GM18951 (cell line): Measurements from ENCODE around the gene ESRP2.

Experiments used
- POLR2A ChIP-seq: IDR thresholded peaks from 4 replicates; pipeline ENCODE4 v1.6.1; 2011; ENCODE audit warnings: mild to moderate bottlenecking; ENCODE audit not compliant: insufficient read length, insufficient read depth; ENCODE audit errors: extremely low read depth
- in situ Hi-C: fragments of 300-500 bp; cut with MboI; formaldehyde crosslinking; loops from one replicate; pipeline ENCODE4 v1.12.0; 2022; ENCODE audit warnings: low sequenced_read_pairs, mixed read lengths, inconsistent platforms; ENCODE audit not compliant: unreplicated experiment

ESRP2 gene

DNA sequence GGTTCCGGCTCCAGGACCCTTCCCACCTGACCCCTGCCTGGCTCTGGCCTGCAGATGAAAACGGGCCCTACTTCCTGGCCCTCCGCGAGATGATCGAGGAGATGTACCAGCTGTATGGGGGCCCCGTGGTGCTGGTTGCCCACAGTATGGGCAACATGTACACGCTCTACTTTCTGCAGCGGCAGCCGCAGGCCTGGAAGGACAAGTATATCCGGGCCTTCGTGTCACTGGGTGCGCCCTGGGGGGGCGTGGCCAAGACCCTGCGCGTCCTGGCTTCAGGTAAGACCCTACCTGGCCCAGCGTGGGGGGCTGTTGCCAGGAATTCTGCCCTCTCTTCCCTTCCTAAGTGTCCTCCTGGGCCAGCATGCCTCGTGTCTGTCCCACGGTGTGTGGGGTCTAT, 19.8 kb upstream of the ESRP2 start:
- TF ChIP-seq POLR2A = no peak

DNA sequence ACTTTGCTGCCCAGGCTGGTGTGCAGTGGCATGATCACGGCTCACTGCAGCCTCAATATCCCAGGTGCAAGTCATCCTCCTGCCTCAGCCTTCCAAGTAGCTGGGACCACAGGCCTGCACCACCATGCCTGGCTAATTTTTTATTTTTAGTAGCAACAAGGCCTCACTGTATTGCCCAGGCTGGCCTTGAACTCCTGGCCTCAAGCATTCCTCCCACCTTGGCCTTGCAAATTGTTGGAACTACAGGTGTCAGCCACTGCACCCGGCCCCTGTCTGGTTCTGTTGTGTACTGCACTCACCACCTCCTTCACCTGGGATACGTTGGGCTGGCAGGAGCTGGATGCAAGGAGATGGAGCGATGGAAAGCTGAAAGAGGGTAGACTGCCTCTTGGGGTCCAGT, 17.8 kb upstream of the ESRP2 start:
- no peak for TF ChIP-seq POLR2A
- in situ Hi-C loops = no loop called here

More for the DNA sequence above, 19.8 kb upstream of the ESRP2 start:
- in situ Hi-C loops = no loop called here

DNA sequence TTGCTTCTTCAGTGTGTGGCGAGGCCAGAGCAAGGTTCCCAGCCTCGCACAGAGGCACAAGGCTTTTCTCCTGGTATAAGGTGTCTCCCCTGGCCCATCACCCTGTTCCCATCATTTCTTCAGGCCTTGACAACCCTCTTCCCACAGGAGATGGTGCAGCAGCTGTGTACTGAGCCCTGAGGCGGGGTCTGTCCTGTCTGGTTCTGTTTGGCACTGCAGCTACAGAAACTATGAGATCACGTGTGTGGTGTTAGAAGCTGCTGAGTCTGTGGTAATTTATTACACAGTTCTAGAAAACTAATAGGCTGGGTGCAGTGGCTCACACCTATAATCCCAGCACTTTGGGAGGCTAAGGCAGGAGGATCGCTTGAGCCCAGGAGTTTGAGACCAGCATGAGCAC, 16.5 kb upstream of the ESRP2 start:
- TF ChIP-seq POLR2A = no peak
- in situ Hi-C loops = no loop called here

DNA sequence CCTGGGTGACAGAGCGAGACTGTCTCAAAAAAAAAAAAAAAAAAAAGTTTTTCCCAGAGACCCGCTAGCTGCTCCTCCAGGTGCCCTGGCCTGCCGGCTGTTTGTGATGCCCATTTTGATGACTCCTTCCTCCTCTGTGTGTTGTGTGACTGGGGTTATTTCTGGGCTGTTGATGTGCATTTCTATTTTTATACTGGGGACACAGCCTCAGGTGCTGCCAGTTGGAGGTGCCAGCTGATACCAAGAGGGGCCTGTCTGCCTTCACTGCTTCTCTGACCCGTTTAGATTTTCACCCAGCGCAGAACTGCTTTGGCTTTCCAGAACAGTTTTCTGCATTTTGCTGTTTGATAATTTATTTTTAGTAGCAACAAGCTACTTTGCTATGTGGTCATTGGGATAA, 15.9 kb upstream of the ESRP2 start:
- no peak for TF ChIP-seq POLR2A
- in situ Hi-C loops = no loop called here

DNA sequence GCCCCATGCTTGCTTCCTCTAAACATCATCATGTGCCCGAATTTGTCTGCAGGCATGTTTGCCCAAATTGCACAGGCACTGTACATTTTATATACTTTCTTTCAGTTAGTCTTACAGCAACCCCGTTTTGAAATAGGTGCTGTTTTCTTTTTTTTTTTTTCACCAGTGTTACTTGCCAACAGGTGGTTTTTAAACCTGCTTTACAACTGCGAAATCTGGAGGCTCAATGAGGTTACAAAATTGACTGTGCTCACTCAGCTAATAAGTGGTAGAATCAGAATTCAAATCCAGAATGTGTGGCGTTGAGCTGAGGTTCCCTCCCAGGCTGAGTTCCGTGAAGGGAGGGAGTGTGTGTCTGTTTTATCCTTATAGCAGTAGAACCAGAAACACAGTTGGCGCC, 15.0 kb upstream of the ESRP2 start:
- in situ Hi-C loops = no loop called here
- no peak for TF ChIP-seq POLR2A

DNA sequence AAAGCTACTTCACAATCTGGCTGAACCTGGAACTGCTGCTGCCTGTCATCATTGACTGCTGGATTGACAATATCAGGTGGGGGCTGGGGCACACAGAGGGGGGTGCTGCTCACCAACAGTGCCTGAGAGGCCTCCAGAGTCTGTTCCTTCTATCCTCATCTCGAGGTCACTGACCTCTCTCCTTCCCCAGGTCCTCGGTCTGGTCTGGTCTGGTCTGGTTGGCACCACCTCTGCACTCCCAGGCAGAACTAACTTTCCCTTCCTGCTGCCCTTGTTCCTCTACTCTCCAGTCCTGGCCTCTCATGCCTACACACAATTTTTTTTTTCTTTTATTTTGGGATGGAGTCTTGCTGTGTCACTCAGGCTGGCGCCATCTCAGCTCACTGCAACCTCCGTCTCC, 13.4 kb upstream of the ESRP2 start:
- no peak for TF ChIP-seq POLR2A
- in situ Hi-C loops = no loop called here

DNA sequence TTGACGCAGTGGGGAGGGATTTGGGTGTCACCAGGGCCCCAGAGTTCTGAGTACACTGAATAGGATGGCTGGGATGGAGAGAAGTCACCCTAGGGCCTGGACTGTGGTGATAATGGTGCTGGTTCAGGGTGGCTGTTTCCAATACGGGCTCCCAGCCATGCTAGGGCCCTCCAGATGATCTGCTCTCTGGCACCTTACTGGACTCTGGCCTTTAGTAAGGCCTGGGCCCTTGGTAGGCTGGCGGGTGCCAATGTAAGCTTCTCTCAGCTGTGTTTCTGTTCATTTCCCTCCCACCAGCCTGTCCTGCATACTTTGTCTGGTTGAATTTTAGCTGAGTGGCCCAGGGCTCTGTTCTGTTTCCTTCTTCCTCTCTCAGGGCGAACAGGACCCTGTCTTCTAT, 12.0 kb upstream of the ESRP2 start:
- TF ChIP-seq POLR2A = no peak
- in situ Hi-C loops = no loop called here

DNA sequence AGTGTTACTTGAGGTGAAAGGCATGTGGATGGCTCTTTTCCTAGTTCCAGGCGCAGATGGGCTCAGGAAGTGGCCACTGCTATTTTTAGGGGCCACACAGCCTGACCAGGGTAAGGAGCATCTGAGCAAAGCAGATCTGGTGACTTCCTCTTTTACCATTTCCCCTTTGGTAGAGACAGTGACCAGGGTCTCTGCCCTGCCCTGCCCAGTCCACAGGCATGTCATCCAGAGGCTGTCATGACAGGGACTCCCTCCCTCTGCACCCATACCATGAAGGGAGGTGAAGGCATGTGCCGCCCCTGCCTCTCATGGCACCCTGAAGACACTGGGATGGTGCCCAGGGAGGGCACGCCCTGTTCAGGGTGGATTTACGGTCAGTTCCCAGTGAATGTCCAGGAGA, 11.5 kb upstream of the ESRP2 start:
- in situ Hi-C loops = no loop called here

DNA sequence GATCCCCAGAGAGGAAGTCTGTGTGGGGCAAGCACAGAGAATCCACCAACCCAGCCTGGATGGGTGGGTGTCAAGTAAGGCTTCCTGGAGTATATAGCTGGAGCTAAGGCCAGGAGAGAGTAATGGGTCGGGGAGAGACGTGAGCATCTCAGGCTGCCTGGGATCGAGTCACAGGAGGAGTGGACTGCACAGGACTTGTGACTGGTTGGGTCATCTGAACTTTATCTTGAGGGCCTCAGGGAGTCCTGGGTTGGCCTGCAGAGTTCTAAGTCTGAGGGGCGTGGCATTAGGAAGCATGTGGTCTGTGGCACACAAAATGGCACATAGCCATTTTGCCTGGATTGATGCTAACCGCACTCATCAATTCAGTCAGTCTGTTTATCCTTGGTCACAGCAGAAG, 10.7 kb upstream of the ESRP2 start:
- in situ Hi-C loops = no loop called here
- TF ChIP-seq POLR2A = no peak

More for the DNA sequence above, 11.5 kb upstream of the ESRP2 start:
- TF ChIP-seq POLR2A = no peak

DNA sequence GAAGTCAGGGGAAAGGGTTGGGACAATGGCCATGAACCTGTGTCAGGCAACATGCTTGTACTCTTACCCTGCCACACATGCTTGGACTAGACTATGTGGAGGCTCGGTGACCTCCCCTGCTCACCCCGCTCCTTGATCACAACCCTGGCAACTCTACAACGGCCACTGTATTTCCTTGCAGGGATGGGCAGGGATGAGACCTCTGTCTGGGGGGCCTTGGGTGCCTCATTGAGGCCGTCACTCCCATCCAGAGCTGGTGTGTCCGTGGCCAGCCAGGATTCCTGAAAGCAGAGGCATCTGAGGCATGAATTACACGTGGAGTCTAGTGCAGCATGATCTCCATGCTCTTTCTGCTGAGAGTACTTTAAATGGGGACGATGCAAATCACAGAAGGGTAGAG, 10.2 kb upstream of the ESRP2 start:
- TF ChIP-seq POLR2A = no peak

DNA sequence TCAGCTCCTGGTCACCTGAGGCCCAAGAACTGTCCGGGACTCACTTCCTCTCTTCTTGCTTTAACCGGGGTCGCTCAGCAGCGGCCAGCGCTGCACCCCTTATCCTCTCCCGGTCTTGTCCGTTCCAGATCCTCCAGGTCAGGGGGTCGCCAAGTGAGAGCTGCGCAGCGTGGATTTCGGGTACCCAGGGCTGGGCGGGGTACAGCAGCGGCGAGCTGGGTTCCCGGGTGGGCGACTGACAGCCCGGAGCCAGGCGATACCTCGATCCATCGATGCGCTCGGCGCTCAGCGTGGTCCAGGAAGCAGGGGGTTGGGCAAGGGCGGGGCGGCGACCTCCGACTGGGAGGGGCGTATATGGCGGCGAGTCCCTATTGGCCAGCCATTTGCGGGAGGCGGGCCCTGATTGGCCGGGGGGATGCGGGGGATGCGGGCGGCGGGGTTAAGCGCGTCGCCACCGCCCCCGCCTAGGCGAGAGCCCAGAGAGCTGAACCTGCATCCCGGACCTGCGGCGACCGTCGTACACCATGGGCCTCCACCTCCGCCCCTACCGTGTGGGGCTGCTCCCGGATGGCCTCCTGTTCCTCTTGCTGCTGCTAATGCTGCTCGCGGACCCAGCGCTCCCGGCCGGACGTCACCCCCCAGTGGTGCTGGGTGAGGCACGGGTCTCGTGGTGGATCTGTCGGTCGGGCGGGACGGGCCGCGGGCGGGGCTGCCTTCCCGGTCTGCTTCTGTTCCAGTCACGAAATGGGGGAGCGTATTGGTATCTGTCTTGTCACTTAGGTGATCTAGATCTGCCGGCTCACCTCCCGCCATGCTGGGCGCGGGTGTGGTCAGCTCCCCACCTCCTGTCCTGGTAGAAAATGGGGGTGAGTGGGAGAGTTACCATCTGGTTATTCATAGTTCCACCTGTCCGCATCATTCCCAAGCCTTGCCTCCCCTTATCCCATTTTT, 9.3 kb upstream of the ESRP2 start, which contains the start of gene PLA2G15:
PLA2G15 (plus strand) TSS at position 471 of the 951 bp plus-strand sequence; CDS start at position 525, 54 bp downstream.
- in situ Hi-C loops = no loop called here
- peak; percentile 68 for TF ChIP-seq POLR2A

More for the DNA sequence above, 10.2 kb upstream of the ESRP2 start:
- in situ Hi-C loops = no loop called here

DNA sequence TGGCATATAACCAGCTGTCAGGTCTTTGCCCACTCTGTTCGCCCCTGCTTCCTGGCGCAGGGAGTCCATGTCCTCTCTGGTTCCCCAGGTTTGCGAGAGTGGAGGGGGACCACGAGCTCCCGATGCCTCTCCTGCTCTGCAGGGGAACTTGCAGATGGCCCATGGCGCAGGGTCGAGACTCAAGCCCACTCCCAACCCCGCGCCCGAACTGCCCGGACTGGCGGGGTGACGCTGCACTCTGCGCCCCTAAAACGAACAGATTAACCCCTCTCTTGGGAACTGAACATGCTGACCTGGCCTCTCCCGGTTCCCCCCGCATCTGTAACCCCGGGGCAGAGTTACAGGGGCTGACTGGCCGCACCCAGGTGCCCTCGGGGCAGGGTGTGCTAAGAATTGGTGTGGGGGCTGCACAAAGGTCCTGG, 8.6 kb upstream of the ESRP2 start:
- in situ Hi-C loops = no loop called here
- no peak for TF ChIP-seq POLR2A

DNA sequence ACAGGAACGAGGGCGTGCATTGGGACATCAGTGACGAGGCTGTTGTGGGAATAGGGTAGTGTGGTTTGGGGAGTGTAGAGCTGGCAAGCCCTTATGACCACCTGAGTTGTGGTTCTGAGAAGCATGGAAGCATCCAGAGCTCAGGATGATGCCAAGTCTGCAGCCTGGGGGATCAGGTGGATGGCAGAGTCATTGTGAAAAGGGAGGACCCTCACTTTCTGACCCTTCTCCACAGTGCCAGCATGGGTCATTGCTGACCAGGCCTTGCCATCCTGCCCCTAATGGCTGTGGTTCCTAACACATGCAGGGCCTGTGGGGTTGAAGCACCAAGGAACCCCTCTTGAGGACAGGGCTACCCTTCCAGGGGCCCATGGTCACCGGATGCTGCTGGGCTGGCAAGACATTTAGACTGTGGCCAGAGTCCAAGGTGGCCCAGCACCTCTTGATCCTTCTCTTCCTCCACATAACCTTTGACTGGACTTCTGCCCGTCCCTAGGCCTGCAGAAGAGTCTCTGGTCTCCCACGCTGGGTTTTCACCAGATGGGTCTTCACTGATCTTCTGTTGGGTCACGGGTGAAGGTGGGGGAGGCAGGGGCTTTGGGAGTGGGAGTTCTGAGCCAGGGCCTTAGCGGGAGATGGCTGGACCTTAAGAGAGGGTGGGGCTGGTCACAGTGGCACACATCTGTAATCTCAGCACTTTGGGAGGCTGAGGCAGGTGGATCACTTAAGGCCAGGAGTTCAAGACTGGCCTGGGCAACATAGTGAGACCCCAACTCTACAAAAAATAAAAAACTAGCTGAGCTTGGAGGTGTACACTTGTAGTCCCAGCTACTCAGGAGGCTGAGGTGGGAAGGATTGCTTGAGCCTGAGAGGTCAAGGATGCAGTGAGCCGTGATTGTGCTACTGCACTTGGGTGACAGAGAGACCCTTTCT, 7.3 kb upstream of the ESRP2 start:
- no peak for TF ChIP-seq POLR2A
- in situ Hi-C loops = no loop called here
